ENCODE measurements around the gene LRP1. TPM values are rescaled to one million over a fixed set of nuclear protein-coding genes. Genes with fewer than 3 reads are reported as not detected.

Gene LRP1
- total RNA-seq, 1 donor from 2014 or later, result 369 TPM

DNA sequence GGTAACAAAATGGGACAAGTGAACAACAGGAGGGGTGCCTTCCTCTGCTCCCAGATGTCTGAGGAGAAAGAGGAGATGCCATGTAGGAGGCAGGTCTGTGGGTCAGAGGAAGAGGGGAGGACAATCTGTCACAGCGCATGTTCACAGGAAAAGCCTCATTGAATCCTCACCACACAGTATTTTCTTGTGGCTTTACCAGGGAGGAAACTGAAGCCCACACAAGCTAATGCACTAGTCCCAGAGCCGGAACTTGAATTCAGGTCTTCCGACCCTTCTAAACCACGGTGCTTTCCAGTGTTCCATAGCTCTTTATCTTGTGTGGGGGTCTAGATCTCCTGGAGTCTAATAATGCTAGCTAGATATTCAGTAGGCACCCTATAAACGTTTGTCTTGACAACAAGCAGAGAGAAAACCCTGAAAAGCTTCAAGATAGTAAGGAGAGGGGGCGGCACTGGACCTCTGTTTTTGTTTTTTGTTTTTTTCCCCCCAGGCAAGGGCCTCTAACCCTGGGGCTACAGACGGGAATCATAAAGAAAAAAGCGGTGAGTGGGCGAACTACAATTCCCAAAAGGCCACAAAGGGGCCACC lies 100.9 kb downstream of the LRP1 start:
- no peak for TF ChIP-seq EZH2 (IDR thresholded peaks at IDR 0.05; ENCODE audit: insufficient read depth, low read length)
- TF ChIP-seq, protein P1, sequence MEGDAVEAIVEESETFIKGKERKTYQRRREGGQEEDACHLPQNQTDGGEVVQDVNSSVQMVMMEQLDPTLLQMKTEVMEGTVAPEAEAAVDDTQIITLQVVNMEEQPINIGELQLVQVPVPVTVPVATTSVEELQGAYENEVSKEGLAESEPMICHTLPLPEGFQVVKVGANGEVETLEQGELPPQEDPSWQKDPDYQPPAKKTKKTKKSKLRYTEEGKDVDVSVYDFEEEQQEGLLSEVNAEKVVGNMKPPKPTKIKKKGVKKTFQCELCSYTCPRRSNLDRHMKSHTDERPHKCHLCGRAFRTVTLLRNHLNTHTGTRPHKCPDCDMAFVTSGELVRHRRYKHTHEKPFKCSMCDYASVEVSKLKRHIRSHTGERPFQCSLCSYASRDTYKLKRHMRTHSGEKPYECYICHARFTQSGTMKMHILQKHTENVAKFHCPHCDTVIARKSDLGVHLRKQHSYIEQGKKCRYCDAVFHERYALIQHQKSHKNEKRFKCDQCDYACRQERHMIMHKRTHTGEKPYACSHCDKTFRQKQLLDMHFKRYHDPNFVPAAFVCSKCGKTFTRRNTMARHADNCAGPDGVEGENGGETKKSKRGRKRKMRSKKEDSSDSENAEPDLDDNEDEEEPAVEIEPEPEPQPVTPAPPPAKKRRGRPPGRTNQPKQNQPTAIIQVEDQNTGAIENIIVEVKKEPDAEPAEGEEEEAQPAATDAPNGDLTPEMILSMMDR (IDR thresholded peaks at IDR 0.05; ENCODE audit: insufficient read depth, low read depth, low read length), result no peak
- peak overlapping the region; percentile 97 for H3K27ac ChIP-seq (ENCODE audit: low read depth, low read length)

DNA sequence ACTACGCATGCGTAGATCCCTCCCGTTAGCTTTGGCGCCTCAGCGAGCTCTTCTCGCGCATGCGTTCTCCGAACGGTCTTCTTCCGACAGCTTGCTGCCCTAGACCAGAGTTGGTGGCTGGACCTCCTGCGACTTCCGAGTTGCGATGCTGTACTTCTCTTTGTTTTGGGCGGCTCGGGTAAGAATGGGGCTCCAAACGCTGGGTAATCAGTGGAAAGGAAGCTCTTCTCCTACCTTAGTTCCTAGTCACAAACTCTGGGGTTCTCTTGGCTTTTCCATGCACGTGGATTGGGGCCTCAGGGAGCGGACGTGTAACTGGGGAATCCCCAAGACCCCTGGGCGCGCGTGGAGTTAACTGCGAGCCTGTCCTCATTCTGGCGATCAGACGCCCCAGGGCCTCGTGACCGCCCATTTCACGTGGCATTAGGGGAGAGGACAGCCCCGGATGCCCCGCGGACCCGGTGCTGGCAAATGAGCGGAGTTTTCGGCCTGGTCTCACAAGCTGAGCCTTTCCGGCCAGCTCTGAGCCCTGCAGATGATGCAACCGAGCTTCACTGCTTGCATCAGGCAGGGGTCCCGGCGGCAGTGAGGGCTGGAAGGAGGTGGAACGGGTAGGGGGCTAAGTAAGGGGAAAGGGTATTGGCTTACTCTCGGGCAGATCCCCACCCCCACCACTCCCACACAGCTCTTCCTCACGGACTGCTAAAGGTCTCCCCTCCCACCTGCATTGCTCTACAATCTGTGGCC lies 101.5 kb downstream of the LRP1 start, which contains the start of gene SHMT2:
Gene SHMT2 (plus strand): TSS at position 78 of the 747 bp plus-strand sequence. CDS start 68 bp downstream, at position 146.
- no peak for FAIRE-seq

More for the DNA sequence above, 100.9 kb downstream of the LRP1 start:
- peak overlapping the region; percentile 96 for H3K27ac Mint-ChIP-seq (ENCODE audit: unreplicated experiment)
- Histone ChIP-seq H3K27me3 (ENCODE audit: insufficient read depth, low read length) (peaks cover 24% of the 10 kb centered on the region), H4K20me1 (ENCODE audit: insufficient read depth, low read length) (peaks cover 45% of the 10 kb centered on the region), H3K9ac (ENCODE audit: low read length) (peak overlapping the region; percentile 99), H3K9me3 (ENCODE audit: insufficient read depth, low read depth, low read length) (no peaks in the 10 kb centered on the region), H3K36me3 (ENCODE audit: insufficient read depth, low read length) (peaks cover 23% of the 10 kb centered on the region), H3K4me3 (ENCODE audit: insufficient read depth, low read depth, low read length) (peak overlapping the region; percentile 96), H2AFZ (ENCODE audit: low read depth, low read length) (peak overlapping the region; percentile 30), H3K4me1 (ENCODE audit: insufficient read depth, low read length) (peaks cover 33% of the 10 kb centered on the region), H3K79me2 (ENCODE audit: insufficient read depth, low read length) (peaks cover 38% of the 10 kb centered on the region), H3K4me2 (ENCODE audit: low read length) (peak overlapping the region; percentile 100)
- H3K4me3 Mint-ChIP-seq (ENCODE audit: unreplicated experiment), result peak overlapping the region; percentile 91
- H3K27me3 Mint-ChIP-seq (ENCODE audit: low read depth, unreplicated experiment), result peaks cover 25% of the 10 kb centered on the region
- peaks cover 27% of the 10 kb centered on the region for H3K36me3 Mint-ChIP-seq (ENCODE audit: low read depth, unreplicated experiment)
- FAIRE-seq (no peak), DNase-seq (ENCODE audit: low read depth) (no peak)
- H3K4me1 Mint-ChIP-seq (ENCODE audit: low read depth, unreplicated experiment), result peaks cover 42% of the 10 kb centered on the region
- H3K9me3 Mint-ChIP-seq (ENCODE audit: unreplicated experiment), result no peaks in the 10 kb centered on the region

More for the DNA sequence above, 101.5 kb downstream of the LRP1 start, which contains the start of gene SHMT2:
- H3K9ac ChIP-seq (ENCODE audit: low read length), result peak within 1 kb of the TSS; percentile 99
- Mint-ChIP-seq H3K4me3 (ENCODE audit: unreplicated experiment) (peak within 1 kb of the TSS; percentile 91), H3K27ac (ENCODE audit: unreplicated experiment) (peak within 1 kb of the TSS; percentile 96), H3K36me3 (ENCODE audit: low read depth, unreplicated experiment) (peaks cover 33% of the 10 kb centered on the region), H3K9me3 (ENCODE audit: unreplicated experiment) (no peaks in the 10 kb centered on the region), H3K4me1 (ENCODE audit: low read depth, unreplicated experiment) (peaks cover 48% of the 10 kb centered on the region), H3K27me3 (ENCODE audit: low read depth, unreplicated experiment) (peaks cover 22% of the 10 kb centered on the region)
- peaks cover 21% of the 10 kb centered on the region for H3K27me3 ChIP-seq (ENCODE audit: insufficient read depth, low read length)
- H3K9me3 ChIP-seq (ENCODE audit: insufficient read depth, low read depth, low read length), result no peaks in the 10 kb centered on the region
- H3K36me3 ChIP-seq (ENCODE audit: insufficient read depth, low read length), result peaks cover 23% of the 10 kb centered on the region
- H3K79me2 ChIP-seq (ENCODE audit: insufficient read depth, low read length), result peaks cover 38% of the 10 kb centered on the region
- peaks cover 43% of the 10 kb centered on the region for H4K20me1 ChIP-seq (ENCODE audit: insufficient read depth, low read length)
- peak within 1 kb of the TSS; percentile 66 for H2AFZ ChIP-seq (ENCODE audit: low read depth, low read length)
- peaks cover 28% of the 10 kb centered on the region for H3K4me1 ChIP-seq (ENCODE audit: insufficient read depth, low read length)
- H3K4me3 ChIP-seq (ENCODE audit: insufficient read depth, low read depth, low read length), result peak within 1 kb of the TSS; percentile 96
- peak within 1 kb of the TSS; percentile 100 for H3K4me2 ChIP-seq (ENCODE audit: low read length)
- H3K27ac ChIP-seq (ENCODE audit: low read depth, low read length), result peak within 1 kb of the TSS; percentile 97
- DNase-seq (ENCODE audit: low read depth), result peak; percentile 81
- no peak for TF ChIP-seq EZH2 (IDR thresholded peaks at IDR 0.05; ENCODE audit: insufficient read depth, low read length)
- TF ChIP-seq, protein P1 (IDR thresholded peaks at IDR 0.05; ENCODE audit: insufficient read depth, low read depth, low read length), result no peak

Measured in astrocyte (in vitro differentiated cells and primary cell).